HG03342 (cell line): Measurements from ENCODE around the gene SNRNP25.

ENCODE experiments used
- ATAC-seq: cut with Tn5 transposase; IDR thresholded peaks from one replicate; pipeline ENCODE4 v1.9.1; 2021; ENCODE audit warnings: mild to moderate bottlenecking, moderate library complexity; ENCODE audit not compliant: unreplicated experiment

SNRNP25 gene

GRCh38 chr16:62968-63391 lies 9.4 kb downstream of the SNRNP25 start:
- ATAC-seq, result no peak

GRCh38 chr16:63466-63865 lies 9.8 kb downstream of the SNRNP25 start:
- ATAC-seq, result no peak

- ATAC-seq, result no peak
Measured at GRCh38 chr16:63998-64913, 10.6 kb downstream of the SNRNP25 start.

- ATAC-seq, result no peak
Measured at GRCh38 chr16:64914-65255, 11.3 kb downstream of the SNRNP25 start.

- no peak for ATAC-seq
Measured at GRCh38 chr16:65745-66144, 12.1 kb downstream of the SNRNP25 start.

- ATAC-seq, result no peak
Measured at GRCh38 chr16:66309-67182, 12.9 kb downstream of the SNRNP25 start.

GRCh38 chr16:67183-67791 lies 13.7 kb downstream of the SNRNP25 start:
- no peak for ATAC-seq

GRCh38 chr16:67884-68789 lies 14.5 kb downstream of the SNRNP25 start:
- ATAC-seq, result no peak

- ATAC-seq, result no peak
Measured at GRCh38 chr16:69181-69580, 15.6 kb downstream of the SNRNP25 start.

GRCh38 chr16:71210-71539 lies 17.5 kb downstream of the SNRNP25 start:
- ATAC-seq, result no peak

GRCh38 chr16:71540-72401 lies 18.1 kb downstream of the SNRNP25 start:
- no peak for ATAC-seq

- ATAC-seq, result no peak
Measured at GRCh38 chr16:72561-73548, 19.2 kb downstream of the SNRNP25 start, which contains the start of gene RHBDF1. Gene RHBDF1 (minus strand): TSS chr16:72631. CDS start chr16:65015, 7,616 bp downstream.

- ATAC-seq, result no peak
Measured at GRCh38 chr16:74051-74746, 20.6 kb downstream of the SNRNP25 start.

GRCh38 chr16:74747-75334 lies 21.2 kb downstream of the SNRNP25 start:
- no peak for ATAC-seq

- no peak for ATAC-seq
Measured at GRCh38 chr16:75580-76501, 22.2 kb downstream of the SNRNP25 start.

- ATAC-seq, result no peak
Measured at GRCh38 chr16:76535-77272, 23.1 kb downstream of the SNRNP25 start.
